D721Med (cell line): ENCODE measurements around the gene AGAP2.
"Not testable (repeated sequence)": the region's sequence is repeated elsewhere in the genome, so short reads cannot be mapped to it uniquely, and the experiment has no call there.

Experiments used
- DNase-seq: peaks from one replicate; pipeline ENCODE4 v3.0.0; 2011; ENCODE audit warnings: low spot score; ENCODE audit not compliant: insufficient read length
- FAIRE-seq: peaks from 2 replicates; lab custom pipeline; 2011; peaks lifted over from hg19 to GRCh38; lab: Jason Lieb, UNC
- CTCF ChIP-seq: IDR thresholded peaks from 2 replicates; pipeline ENCODE4 v1.5.1; 2012; ENCODE audit warnings: mild to moderate bottlenecking, control low read depth; ENCODE audit not compliant: insufficient read depth; ENCODE audit errors: missing control alignments

Gene AGAP2

DNA sequence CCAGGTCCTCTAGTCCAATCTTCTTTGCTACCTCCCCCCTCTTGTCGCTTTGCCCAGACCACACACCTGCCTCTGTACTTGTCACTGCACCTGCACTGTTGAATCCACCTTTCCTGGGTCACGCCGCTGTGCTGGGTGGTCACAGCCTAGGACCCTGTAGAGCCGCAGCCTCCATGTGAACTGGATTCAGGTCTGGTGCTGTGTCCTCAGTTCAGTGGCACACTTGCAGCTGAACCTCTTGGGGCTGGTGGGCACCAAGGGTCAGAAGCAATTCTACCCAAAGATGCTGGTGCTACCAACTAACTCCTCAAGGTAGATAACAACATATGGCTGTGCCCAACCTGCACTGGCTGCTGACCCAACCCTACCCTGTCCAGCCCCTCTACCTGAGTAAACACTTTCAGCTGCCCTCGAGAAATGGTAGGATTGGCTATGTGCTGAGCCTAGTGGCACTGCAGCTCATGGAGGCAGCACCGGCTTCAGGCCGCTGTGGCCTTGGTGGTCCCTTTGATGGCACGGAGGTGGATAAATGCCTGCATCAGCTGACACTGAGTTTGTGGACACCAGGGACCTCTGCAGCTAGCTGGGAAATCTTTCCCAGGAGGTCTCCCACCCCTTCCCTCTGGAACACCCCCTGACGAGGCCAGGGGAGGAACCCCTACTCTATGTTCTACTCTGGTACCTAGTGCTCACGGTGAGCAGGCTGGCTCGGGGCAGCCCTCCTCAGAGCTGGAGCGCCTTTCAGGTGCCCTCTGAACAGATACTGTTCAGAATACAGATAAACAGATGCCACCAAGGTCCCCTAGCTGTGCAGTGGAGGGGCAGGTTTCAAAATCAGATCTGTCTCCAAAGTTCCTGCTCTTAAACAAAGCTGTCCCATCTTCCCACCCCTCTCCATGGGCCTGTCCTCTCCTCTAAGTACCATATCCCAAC is 14.3 kb downstream of the AGAP2 start:
- TF ChIP-seq CTCF: no peak
- FAIRE-seq: no peak
- DNase-seq: no peak

DNA sequence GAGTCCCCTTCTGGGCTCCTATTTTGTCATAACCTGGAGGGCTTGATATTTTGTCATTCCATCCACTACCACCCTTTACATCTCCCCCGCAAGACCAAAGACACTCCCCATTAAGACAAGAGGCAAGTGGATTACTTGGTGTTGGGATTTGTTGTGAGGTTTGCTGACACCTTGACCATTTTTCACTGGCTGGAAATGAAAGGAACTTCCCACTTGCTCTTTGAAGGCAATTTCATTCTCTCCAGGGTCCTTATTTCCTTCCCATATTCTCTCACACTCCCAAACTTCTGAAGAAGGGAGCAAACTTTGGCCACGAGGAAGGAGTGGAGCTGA is 14.9 kb downstream of the AGAP2 start:
- TF ChIP-seq CTCF: no peak
- DNase-seq (no peak), FAIRE-seq (no peak)

DNA sequence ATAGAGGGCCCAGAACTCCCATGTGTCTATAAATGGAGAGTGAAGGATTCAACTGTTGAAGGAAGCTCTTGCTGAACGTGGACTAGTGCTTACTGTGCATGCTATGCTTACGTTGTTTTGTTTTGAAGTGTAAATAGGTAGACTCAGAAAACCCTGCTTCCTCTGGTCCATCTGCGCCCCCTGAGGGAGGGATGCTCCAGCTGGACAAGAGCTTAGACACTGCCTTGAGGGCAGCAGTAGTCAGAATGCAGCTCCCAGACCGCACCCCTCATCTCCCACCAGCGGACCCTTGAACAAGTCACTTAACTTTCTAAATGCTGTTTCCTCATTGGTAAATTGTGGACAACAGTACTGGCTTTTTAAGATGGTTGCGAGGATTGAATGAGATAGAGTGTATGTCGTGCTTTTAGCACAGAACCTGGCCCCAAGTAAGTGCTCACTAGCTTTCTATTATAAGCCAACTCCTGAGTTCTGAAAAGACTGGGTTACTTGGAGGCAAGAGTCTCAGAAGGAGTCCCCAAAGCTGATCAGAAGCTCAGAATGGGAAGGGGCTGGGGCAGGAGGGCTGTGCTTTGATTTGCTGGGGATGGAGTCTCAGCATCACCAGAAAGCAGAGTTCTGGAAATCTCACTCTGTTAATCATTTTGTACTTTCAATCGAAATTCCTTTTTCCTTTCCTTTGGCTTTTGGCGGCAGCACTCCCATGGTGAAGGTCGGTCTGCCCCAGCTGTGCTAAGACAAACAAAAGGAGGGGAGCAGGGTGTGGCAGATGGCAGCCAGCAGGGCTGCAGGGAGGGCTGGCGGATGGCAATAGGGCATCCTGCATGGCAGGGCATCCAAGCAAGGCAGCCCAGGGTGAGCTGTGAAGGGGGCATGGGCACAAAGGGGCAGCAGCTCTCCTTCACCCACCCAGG is 15.6 kb downstream of the AGAP2 start:
- FAIRE-seq: no peak
- no peak for TF ChIP-seq CTCF
- DNase-seq: peak; percentile 13

DNA sequence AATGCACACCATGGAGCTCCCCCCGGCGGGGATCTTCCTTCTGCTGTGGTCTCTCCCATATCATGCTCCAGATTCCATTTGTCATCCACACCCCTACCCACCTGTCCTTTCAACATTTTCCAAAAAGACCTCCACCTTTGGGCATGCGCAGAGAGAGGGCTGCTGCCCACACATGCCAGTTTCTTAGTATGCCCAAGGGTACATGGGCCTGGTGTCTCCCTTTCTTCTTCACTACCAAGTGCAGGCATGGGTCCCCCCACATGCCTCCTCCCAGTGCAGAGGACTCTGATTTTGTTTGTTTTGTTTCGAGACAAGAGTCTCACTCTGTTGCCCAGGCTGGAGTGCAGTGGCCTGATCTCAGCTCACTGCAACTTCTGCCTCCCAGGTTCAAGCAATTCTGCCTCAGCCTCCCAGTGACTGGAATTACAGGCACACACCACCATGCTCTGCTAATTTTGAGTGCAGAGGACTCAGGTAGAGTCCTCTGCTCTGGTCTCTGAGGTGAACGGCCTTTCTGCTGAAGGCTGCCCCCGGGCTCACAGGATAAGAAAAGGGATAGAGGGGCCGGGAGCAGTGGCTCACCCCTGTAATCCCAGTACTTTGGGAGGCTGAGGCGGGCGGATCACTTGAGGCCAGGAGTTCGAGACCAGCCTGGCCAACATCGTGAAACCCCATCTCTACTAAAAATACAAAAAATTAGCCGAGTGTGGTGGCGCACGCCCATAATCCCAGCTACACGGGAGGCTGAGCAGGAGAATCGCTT is 16.5 kb downstream of the AGAP2 start:
- not testable (repeated sequence) for FAIRE-seq
- peak; percentile 5 for DNase-seq

- TF ChIP-seq CTCF: no peak
- no peak for FAIRE-seq
- no peak for DNase-seq
Observed at GRCh38 chr12:57720606-57721595, 17.6 kb downstream of the AGAP2 start.

GRCh38 chr12:57719777-57720605 is 18.6 kb downstream of the AGAP2 start:
- DNase-seq: no peak
- FAIRE-seq: no peak
- TF ChIP-seq CTCF: no peak
